HUES6 (cell line): ENCODE data around the gene AHCTF1.

Experiments used
- H3K27ac ChIP-seq: 2 replicates; pipeline ENCODE4 v1.7.0; 2013; ENCODE audit warnings: low read depth, mild to moderate bottlenecking, low read length, inconsistent platforms
- H3K27me3 ChIP-seq: 2 replicates; pipeline ENCODE4 v1.6.1; 2013; ENCODE audit warnings: low read length; ENCODE audit not compliant: control insufficient read depth, insufficient read depth
- H3K36me3 ChIP-seq: 2 replicates; pipeline ENCODE4 v1.6.1; 2013; ENCODE audit warnings: low read length; ENCODE audit not compliant: control insufficient read depth, insufficient read depth
- H3K4me1 ChIP-seq: 2 replicates; pipeline ENCODE4 v1.6.1; 2013; ENCODE audit warnings: low read length; ENCODE audit not compliant: control insufficient read depth, insufficient read depth
- H3K4me3 ChIP-seq: 2 replicates; pipeline ENCODE4 v1.5.1; 2013; ENCODE audit warnings: low read depth, low read length
- H3K9ac ChIP-seq: one replicate; pipeline ENCODE4 v1.6.1; 2013; ENCODE audit warnings: mild to moderate bottlenecking, low read length
- H3K9me3 ChIP-seq: 2 replicates; pipeline ENCODE4 v1.6.1; 2013; ENCODE audit warnings: low read depth, low read length; ENCODE audit not compliant: control insufficient read depth, insufficient read depth

The AHCTF1 gene

DNA sequence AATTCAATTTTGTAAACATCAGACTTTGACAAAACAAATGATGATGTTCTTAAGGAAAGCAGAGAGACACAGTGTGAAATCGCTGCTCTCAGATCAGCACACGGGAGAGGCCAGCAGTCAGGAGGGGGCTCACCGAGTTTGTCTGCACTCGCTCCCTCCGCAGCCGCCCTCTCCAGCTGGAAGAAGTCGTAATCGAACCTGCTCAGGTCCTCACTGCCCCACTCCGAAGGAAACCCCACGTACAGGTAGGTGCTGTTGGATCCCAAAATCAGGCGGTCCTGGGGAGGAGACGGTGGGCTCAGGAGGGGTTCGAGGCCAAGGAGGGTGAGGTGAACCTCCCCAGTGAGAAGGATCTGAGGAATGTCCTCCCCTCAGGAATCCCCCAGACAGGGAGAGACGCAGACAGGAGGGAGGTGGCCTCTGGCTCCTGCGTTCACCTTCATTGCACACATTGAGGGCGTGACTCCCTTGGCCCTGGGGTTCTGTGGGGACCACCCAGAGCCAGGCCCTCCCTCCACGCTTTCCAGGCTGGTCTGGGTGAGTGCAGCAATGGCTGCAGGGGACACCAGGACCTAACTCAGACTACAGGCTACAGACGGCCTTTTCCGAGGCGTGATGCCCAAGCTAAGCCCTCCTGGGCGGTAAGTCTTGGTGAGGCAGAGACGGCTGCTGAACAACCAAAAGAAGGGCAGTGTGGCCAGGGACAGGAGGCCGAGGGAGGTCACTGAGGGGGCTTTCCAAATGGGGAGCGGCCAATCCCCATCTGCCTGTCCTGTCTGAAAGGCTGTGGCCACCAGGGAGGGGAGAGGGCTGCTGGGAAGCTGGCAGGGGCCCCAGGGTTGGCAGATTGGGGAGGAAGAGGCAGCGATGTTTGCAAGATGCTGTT lies 142.1 kb downstream of the AHCTF1 start:
- peak overlapping the region; percentile 19 for H3K9ac ChIP-seq
- H3K27me3 ChIP-seq: peaks cover 3% of the 10 kb centered on the region; the same call in 1 of the 2 replicates
- H3K27ac ChIP-seq: no peak overlapping the region
- H3K4me3 ChIP-seq: no peak overlapping the region
- peaks cover 37% of the 10 kb centered on the region for H3K4me1 ChIP-seq
- no peaks in the 10 kb centered on the region for H3K36me3 ChIP-seq
- H3K9me3 ChIP-seq: no peaks in the 10 kb centered on the region
